ENCODE data around the gene KCNN2. TPM values are rescaled to one million over a fixed set of nuclear protein-coding genes. Genes with fewer than 3 reads are reported as not detected.
"Not testable (repeated sequence)": the region's sequence is repeated elsewhere in the genome, so short reads cannot be mapped to it uniquely, and the experiment has no call there.

Gene KCNN2
- total RNA-seq, 1 experiment from 2014 or later = 0.27 TPM

DNA sequence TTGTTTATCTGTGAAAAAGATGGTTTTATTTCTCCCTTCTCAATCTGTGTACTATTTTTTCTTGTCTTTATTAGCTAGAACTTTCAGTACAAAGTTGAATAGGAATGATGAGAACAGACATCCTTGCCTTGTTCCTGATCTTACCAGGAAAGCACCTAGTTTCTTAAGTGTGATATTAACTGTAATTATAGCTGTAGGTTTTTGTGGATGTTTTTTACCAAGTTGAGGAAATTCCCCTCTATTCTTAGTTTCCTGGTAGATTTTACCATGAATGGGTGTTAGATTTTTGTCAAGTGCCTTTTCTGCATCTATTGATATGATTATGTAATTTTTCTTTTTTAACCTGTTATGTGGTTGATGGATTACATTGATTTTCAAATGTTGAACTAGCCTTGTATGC, 68.7 kb downstream of the KCNN2 start:
- H3K27ac Mint-ChIP-seq (ENCODE audit: unreplicated experiment) = no peak overlapping the region
- Histone ChIP-seq H3K9me3 (0 out of 2 replicates have a peak, but pooled peaks cover 3% of the 10 kb centered on the region), H3K4me1 (no peaks in the 10 kb centered on the region; the same call in 1 of the 2 replicates), H3K27me3 (replicated peaks; ENCODE audit: control insufficient read depth, insufficient read depth, low read length) (no peaks in the 10 kb centered on the region), H3K36me3 (ENCODE audit: control insufficient read depth, insufficient read depth, low read length) (no peaks in the 10 kb centered on the region), H3K4me3 (ENCODE audit: low read depth, low read length) (no peak overlapping the region)
- DNase-seq = no peak
- ChIA-PET POLR2A (no interaction called here), CTCF (no interaction called here)
- H3K4me1 Mint-ChIP-seq (ENCODE audit: low read depth, unreplicated experiment) = peaks cover 7% of the 10 kb centered on the region
- intact Hi-C loops (cut with micrococcal nuclease; ENCODE audit: unreplicated experiment) = no loop called here
- H3K27me3 Mint-ChIP-seq (ENCODE audit: insufficient read depth, unreplicated experiment) = peaks cover 9% of the 10 kb centered on the region
- no TSS peak for BruUV-seq (replicated peaks)
- H3K4me3 Mint-ChIP-seq (ENCODE audit: unreplicated experiment) = no peak overlapping the region
- TF ChIP-seq CTCF (IDR thresholded peaks at IDR 0.05; ENCODE audit: insufficient read depth in 1 of 2, low read depth in 1 of 2, low read length in 1 of 2, severe bottlenecking in 1 of 2, unreplicated experiment in 1 of 2) = no peak
- no peaks in the 10 kb centered on the region for H3K9me3 Mint-ChIP-seq (ENCODE audit: unreplicated experiment)
- no peaks in the 10 kb centered on the region for H3K36me3 Mint-ChIP-seq (ENCODE audit: insufficient read depth, unreplicated experiment)

GRCh38 chr5:114432684-114433083, 70.8 kb downstream of the KCNN2 start:
- H3K4me3 Mint-ChIP-seq (ENCODE audit: unreplicated experiment); H3K4me1 ChIP-seq; H3K36me3 ChIP-seq (ENCODE audit: control insufficient read depth, insufficient read depth, low read length); DNase-seq; CTCF ChIA-PET; H3K4me3 ChIP-seq (ENCODE audit: low read depth, low read length); H3K9me3 ChIP-seq; intact Hi-C loops (cut with micrococcal nuclease; ENCODE audit: unreplicated experiment); H3K4me1 Mint-ChIP-seq (ENCODE audit: low read depth, unreplicated experiment); POLR2A ChIA-PET; H3K27me3 ChIP-seq (replicated peaks; ENCODE audit: control insufficient read depth, insufficient read depth, low read length); H3K9me3 Mint-ChIP-seq (ENCODE audit: unreplicated experiment); BruUV-seq (replicated peaks); H3K27ac Mint-ChIP-seq (ENCODE audit: unreplicated experiment); H3K36me3 Mint-ChIP-seq (ENCODE audit: insufficient read depth, unreplicated experiment): not testable (repeated sequence)
- peaks cover 13% of the 10 kb centered on the region for H3K27me3 Mint-ChIP-seq (ENCODE audit: insufficient read depth, unreplicated experiment)

DNA sequence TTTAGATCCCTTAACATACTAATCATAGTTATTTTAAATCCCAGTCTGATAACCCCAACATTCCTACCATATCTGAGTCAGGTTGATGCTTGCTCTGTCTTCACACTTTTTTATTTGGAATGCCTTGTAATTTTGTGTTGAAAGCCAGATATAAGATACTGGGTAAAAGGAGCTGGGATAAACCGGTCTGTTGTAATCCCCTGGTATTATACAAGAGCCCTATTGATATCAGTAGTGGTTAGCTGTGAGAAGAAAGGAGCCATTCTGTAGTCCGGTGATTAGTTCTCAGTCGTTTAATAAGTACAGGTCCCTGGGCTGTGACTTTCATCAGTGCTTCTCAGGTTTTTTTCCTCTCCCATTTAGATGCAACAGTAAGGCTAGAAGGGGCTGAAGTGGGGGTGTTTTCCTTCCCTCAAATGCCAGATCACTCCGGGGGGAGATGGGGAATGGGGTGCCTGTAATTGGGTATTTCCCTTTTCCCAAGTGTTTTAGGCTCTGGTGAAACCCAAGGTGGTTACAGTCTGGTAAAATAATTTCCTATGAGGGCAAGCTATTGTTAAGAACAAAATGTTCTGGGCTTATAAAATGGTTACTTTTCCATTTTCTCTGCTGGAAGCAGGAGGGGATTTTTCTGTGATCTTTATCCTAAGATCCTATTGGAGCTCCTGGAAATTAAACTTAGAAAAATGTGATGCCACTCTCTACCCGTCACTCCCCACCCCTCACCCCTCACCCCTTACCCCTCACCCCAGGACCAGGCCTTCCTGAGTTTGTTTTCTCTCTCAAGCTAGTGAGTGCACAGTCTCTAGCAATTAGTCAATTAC, 72.7 kb downstream of the KCNN2 start:
- BruUV-seq (replicated peaks) = no TSS peak
- no peaks in the 10 kb centered on the region; the same call in 1 of the 2 replicates for H3K4me1 ChIP-seq
- peaks cover 7% of the 10 kb centered on the region for H3K4me1 Mint-ChIP-seq (ENCODE audit: low read depth, unreplicated experiment)
- H3K36me3 ChIP-seq (ENCODE audit: control insufficient read depth, insufficient read depth, low read length) = no peaks in the 10 kb centered on the region
- ChIA-PET POLR2A (no interaction called here), CTCF (no interaction called here)
- intact Hi-C loops (cut with micrococcal nuclease; ENCODE audit: unreplicated experiment) = no loop called here
- H3K9me3 ChIP-seq = 0 out of 2 replicates have a peak, but pooled peaks cover 3% of the 10 kb centered on the region
- no peak for TF ChIP-seq CTCF (IDR thresholded peaks at IDR 0.05; ENCODE audit: insufficient read depth in 1 of 2, low read depth in 1 of 2, low read length in 1 of 2, severe bottlenecking in 1 of 2, unreplicated experiment in 1 of 2)
- no peak overlapping the region for H3K27ac Mint-ChIP-seq (ENCODE audit: unreplicated experiment)
- no peaks in the 10 kb centered on the region for H3K9me3 Mint-ChIP-seq (ENCODE audit: unreplicated experiment)
- DNase-seq = no peak
- H3K4me3 ChIP-seq (ENCODE audit: low read depth, low read length) = no peak overlapping the region
- peaks cover 11% of the 10 kb centered on the region for H3K27me3 Mint-ChIP-seq (ENCODE audit: insufficient read depth, unreplicated experiment)
- no peak overlapping the region for H3K4me3 Mint-ChIP-seq (ENCODE audit: unreplicated experiment)
- no peaks in the 10 kb centered on the region for H3K36me3 Mint-ChIP-seq (ENCODE audit: insufficient read depth, unreplicated experiment)
- H3K27me3 ChIP-seq (replicated peaks; ENCODE audit: control insufficient read depth, insufficient read depth, low read length) = no peaks in the 10 kb centered on the region

Measured in Caco-2 (cell line).